ENCODE results near the gene SMIM10L1.

The SMIM10L1 gene

DNA sequence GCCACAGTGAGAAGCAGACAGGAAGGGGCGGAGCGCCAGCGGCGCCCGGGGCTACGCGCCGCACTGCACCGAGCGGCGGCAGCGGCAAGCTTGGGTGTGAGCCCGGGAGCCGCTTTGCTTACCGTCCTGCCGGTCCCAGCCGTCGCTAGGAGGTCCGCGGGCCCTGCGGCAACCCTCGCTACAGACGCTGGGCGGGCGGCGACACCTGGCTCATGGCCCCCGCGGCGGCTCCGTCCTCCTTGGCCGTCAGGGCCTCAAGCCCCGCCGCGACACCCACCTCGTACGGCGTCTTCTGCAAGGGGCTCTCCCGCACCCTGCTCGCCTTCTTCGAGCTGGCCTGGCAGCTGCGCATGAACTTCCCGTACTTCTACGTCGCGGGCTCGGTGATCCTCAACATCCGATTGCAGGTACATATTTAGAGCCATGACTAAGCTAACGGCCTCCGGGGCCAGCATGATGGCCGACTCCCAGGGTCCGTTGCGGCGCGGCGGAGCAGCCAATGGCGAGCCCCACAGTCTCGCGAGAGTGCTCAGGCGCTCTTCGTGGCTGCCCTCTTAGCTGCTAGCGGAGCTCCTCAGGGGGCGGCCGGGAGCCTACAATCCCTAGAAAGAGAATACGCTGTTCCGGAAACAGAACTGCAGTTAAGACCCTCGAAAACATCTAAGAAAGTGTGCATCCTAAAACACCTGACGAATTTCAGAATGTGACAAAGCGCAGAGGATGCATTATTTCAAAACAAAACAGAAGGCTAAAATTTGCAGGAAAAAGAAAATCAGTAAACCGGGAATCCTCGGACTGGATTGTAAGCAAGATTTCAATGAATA lies at the start of gene SMIM10L1:
SMIM10L1 (plus strand) TSS at position 50 of the 824 bp plus-strand sequence; CDS start at position 213, 163 bp downstream.
- Histone ChIP-seq H3K9me3 (replicated peaks in 1 of 11) (no peaks in the 10 kb centered on the region; a peak in 2 of 22 replicates), H3K27ac (peak within 1 kb of the TSS; percentile 94 to 99 (median 98)), H3K9ac (peak within 1 kb of the TSS; percentile 93 to 99 (median 98)), H3K4me1 (peaks cover 24 to 40% (median 36%) of the 10 kb centered on the region in 10 experiments), H3K36me3 (peaks cover 8 to 66% (median 37%) of the 10 kb centered on the region in 11 experiments), H3K27me3 (no peaks in the 10 kb centered on the region; a peak in 1 of 22 replicates), H4K20me1 (peaks cover 12 to 81% (median 46%) of the 10 kb centered on the region in 11 experiments; a peak in 19 of 22 replicates), H3K4me3 (peak within 1 kb of the TSS; percentile 77 to 97 (median 87)), H3K4me2 (peak within 1 kb of the TSS; percentile 76 to 96 (median 87))
- no peak for TF ChIP-seq Cebpa-rat (IDR thresholded peaks at IDR 0.05)

- Histone ChIP-seq H3K9me3 (replicated peaks in 1 of 11) (peaks cover 0 to 34% (median 15%) of the 10 kb centered on the region in 11 experiments; a peak in 15 of 22 replicates), H3K36me3 (peaks cover 15 to 58% (median 28%) of the 10 kb centered on the region in 11 experiments; a peak in 21 of 22 replicates), H3K4me1 (no peaks in the 10 kb centered on the region), H3K9ac (no peak overlapping the region), H3K27me3 (no peaks in the 10 kb centered on the region), H3K4me2 (no peak overlapping the region), H3K4me3 (no peak overlapping the region), H4K20me1 (peaks cover 0 to 32% (median 10%) of the 10 kb centered on the region in 11 experiments; a peak in 10 of 22 replicates), H3K27ac (no peak overlapping the region)
- TF ChIP-seq Cebpa-rat (IDR thresholded peaks at IDR 0.05) = no peak
Measured at GRCh38 chr12:11130382-11130781, 40.6 kb upstream of the SMIM10L1 start.

GRCh38 chr12:11130999-11131398 lies 40.0 kb upstream of the SMIM10L1 start:
- H3K4me2 ChIP-seq = no peak overlapping the region
- H3K9me3 ChIP-seq (replicated peaks in 1 of 11) = peaks cover 0 to 34% (median 15%) of the 10 kb centered on the region in 11 experiments; a peak in 14 of 22 replicates

GRCh38 chr12:11133162-11133561 lies 37.8 kb upstream of the SMIM10L1 start:
- H3K27ac ChIP-seq = no peak overlapping the region

More at GRCh38 chr12:11130999-11131398, 40.0 kb upstream of the SMIM10L1 start:
- Histone ChIP-seq H4K20me1 (peaks cover 0 to 34% (median 10%) of the 10 kb centered on the region in 11 experiments; a peak in 10 of 22 replicates), H3K27ac (no peak overlapping the region), H3K4me3 (no peak overlapping the region), H3K4me1 (peaks cover 0 to 2% (median 0%) of the 10 kb centered on the region in 10 experiments; a peak in 1 of 20 replicates), H3K27me3 (no peaks in the 10 kb centered on the region), H3K9ac (no peak overlapping the region), H3K36me3 (peaks cover 15 to 55% (median 28%) of the 10 kb centered on the region in 11 experiments; a peak in 21 of 22 replicates)
- TF ChIP-seq Cebpa-rat (IDR thresholded peaks at IDR 0.05) = no peak

DNA sequence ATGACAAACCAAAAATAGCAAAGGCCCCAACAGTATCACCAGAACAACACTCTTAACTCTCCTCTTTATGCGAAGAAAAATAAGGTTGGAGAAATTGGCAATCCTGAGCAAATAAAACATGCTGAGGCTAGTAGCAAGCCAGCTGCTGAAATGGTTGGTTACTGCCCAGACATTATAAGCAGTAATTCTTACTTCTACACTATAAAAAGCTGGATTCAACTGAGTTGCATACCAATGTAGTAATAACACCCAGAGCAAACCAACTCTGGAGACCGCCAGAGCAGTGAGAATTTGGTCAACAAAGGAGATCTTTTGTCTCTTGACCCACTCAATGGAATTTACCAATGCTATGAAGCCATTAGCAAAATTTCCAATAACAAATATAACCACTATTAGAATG lies 37.2 kb upstream of the SMIM10L1 start:
- H3K36me3 ChIP-seq = peaks cover 7 to 32% (median 19%) of the 10 kb centered on the region in 11 experiments; a peak in 21 of 22 replicates
- H4K20me1 ChIP-seq = peaks cover 0 to 49% (median 10%) of the 10 kb centered on the region in 11 experiments; a peak in 10 of 22 replicates
- no peak overlapping the region for H3K4me3 ChIP-seq
- peaks cover 0 to 12% (median 4%) of the 10 kb centered on the region in 11 experiments; a peak in 7 of 22 replicates for H3K9me3 ChIP-seq (replicated peaks in 1 of 11)
- H3K27me3 ChIP-seq = no peaks in the 10 kb centered on the region
- TF ChIP-seq Cebpa-rat (IDR thresholded peaks at IDR 0.05) = no peak
- no peak overlapping the region for H3K4me2 ChIP-seq
- H3K9ac ChIP-seq = no peak overlapping the region
- no peak overlapping the region for H3K27ac ChIP-seq
- peaks cover 0 to 16% (median 0%) of the 10 kb centered on the region in 10 experiments; a peak in 3 of 20 replicates for H3K4me1 ChIP-seq

More at GRCh38 chr12:11133162-11133561, 37.8 kb upstream of the SMIM10L1 start:
- no peak overlapping the region for H3K4me2 ChIP-seq
- H3K9ac ChIP-seq = no peak overlapping the region
- peaks cover 11 to 36% (median 25%) of the 10 kb centered on the region in 11 experiments; a peak in 21 of 22 replicates for H3K36me3 ChIP-seq
- peaks cover 0 to 16% (median 0%) of the 10 kb centered on the region in 10 experiments; a peak in 3 of 20 replicates for H3K4me1 ChIP-seq
- H3K27me3 ChIP-seq = no peaks in the 10 kb centered on the region
- TF ChIP-seq Cebpa-rat (IDR thresholded peaks at IDR 0.05) = no peak
- H4K20me1 ChIP-seq = peaks cover 0 to 50% (median 10%) of the 10 kb centered on the region in 11 experiments; a peak in 10 of 22 replicates
- H3K4me3 ChIP-seq = no peak overlapping the region
- H3K9me3 ChIP-seq (replicated peaks in 1 of 11) = peaks cover 0 to 19% (median 7%) of the 10 kb centered on the region in 11 experiments; a peak in 12 of 22 replicates

DNA sequence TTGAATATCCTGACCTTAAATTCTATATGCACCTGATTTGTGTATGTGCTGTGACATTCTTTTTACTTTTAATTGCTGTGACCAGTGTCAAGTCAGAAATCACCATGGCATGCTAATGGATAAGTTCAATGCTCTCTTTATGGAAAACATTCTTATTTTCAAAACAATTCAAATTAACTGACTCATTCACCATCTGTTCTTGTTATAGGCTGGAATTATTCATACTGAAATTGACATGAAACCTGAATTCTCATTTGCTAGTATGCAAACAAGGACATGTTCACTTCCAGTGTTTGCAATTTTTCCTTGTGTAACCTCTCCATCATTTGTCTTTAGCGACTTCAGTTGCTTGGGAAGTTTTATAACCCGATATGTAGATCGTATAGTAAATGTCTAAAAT lies 36.7 kb upstream of the SMIM10L1 start, which contains the start of gene TAS2R30:
TAS2R30 (minus strand) TSS at position 340 of the 400 bp plus-strand sequence. CDS start 400 bp downstream, outside the sequence.
- Histone ChIP-seq H3K4me3 (no peak within 1 kb of the TSS), H3K4me1 (peaks cover 0 to 16% (median 0%) of the 10 kb centered on the region in 10 experiments; a peak in 3 of 20 replicates), H3K27me3 (no peaks in the 10 kb centered on the region), H3K9ac (no peak within 1 kb of the TSS), H3K27ac (no peak within 1 kb of the TSS), H3K9me3 (replicated peaks in 1 of 11) (peaks cover 0 to 8% (median 0%) of the 10 kb centered on the region in 11 experiments; a peak in 3 of 22 replicates), H3K4me2 (no peak within 1 kb of the TSS), H4K20me1 (peaks cover 0 to 53% (median 10%) of the 10 kb centered on the region in 11 experiments; a peak in 10 of 22 replicates), H3K36me3 (peaks cover 2 to 29% (median 14%) of the 10 kb centered on the region in 11 experiments; a peak in 20 of 22 replicates)
- TF ChIP-seq Cebpa-rat (IDR thresholded peaks at IDR 0.05) = no peak

- Histone ChIP-seq H4K20me1 (peaks cover 0 to 40% (median 7%) of the 10 kb centered on the region in 11 experiments; a peak in 9 of 22 replicates), H3K27ac (no peak overlapping the region), H3K27me3 (no peaks in the 10 kb centered on the region), H3K9me3 (replicated peaks in 1 of 11) (peaks cover 0 to 12% (median 0%) of the 10 kb centered on the region in 11 experiments; a peak in 1 of 22 replicates), H3K4me1 (peaks cover 0 to 16% (median 0%) of the 10 kb centered on the region in 10 experiments; a peak in 3 of 20 replicates), H3K9ac (no peak overlapping the region), H3K4me3 (no peak overlapping the region), H3K4me2 (no peak overlapping the region), H3K36me3 (peaks cover 0 to 17% (median 10%) of the 10 kb centered on the region in 11 experiments; a peak in 16 of 22 replicates)
- no peak for TF ChIP-seq Cebpa-rat (IDR thresholded peaks at IDR 0.05)
Measured at GRCh38 chr12:11136075-11136474, 34.9 kb upstream of the SMIM10L1 start.

- Histone ChIP-seq H4K20me1 (peaks cover 0 to 29% (median 8%) of the 10 kb centered on the region in 11 experiments; a peak in 6 of 22 replicates), H3K27ac (no peak overlapping the region)
- TF ChIP-seq Cebpa-rat (IDR thresholded peaks at IDR 0.05) = no peak
Measured at GRCh38 chr12:11143352-11143751, 27.6 kb upstream of the SMIM10L1 start.

More at GRCh38 chr12:11143352-11143751, 27.6 kb upstream of the SMIM10L1 start:
- H3K36me3 ChIP-seq = peaks cover 24 to 54% (median 39%) of the 10 kb centered on the region in 11 experiments; a peak in 20 of 22 replicates
- H3K9me3 ChIP-seq (replicated peaks in 1 of 11) = peaks cover 18 to 52% (median 38%) of the 10 kb centered on the region in 11 experiments
- H3K4me3 ChIP-seq = no peak overlapping the region
- H3K9ac ChIP-seq = no peak overlapping the region
- H3K4me1 ChIP-seq = no peaks in the 10 kb centered on the region
- H3K27me3 ChIP-seq = no peaks in the 10 kb centered on the region
- no peak overlapping the region for H3K4me2 ChIP-seq

All from BLaER1 treated with 17β-estradiol and CSF1 and Interleukin-3, amounts not matched to agents 10 nM and 100 nM (cell line).